Measurements from ENCODE around the gene MYBPC1.
"Not testable (repeated sequence)": the region's sequence is repeated elsewhere in the genome, so short reads cannot be mapped to it uniquely, and the experiment has no call there.

MYBPC1 gene

GRCh38 chr12:101607894-101608293 is 13.1 kb downstream of the MYBPC1 start:
- DNase-seq = no peak

GRCh38 chr12:101608301-101609133 is 13.7 kb downstream of the MYBPC1 start:
- DNase-seq = no peak

- no peak for DNase-seq
These were observed 14.4 kb downstream of the MYBPC1 start for GRCh38 chr12:101609198-101609597.

GRCh38 chr12:101612160-101612916 is 17.6 kb downstream of the MYBPC1 start:
- no peak for DNase-seq

- no peak for DNase-seq
These were observed 21.3 kb downstream of the MYBPC1 start for GRCh38 chr12:101616027-101616494.

- DNase-seq = no peak
These were observed 24.4 kb downstream of the MYBPC1 start for GRCh38 chr12:101619026-101619786.

GRCh38 chr12:101619858-101620761 is 25.3 kb downstream of the MYBPC1 start:
- no peak for DNase-seq

GRCh38 chr12:101620762-101621133 is 26.0 kb downstream of the MYBPC1 start:
- DNase-seq = no peak

- no peak for DNase-seq
These were observed 33.9 kb downstream of the MYBPC1 start for GRCh38 chr12:101628676-101629075.

- DNase-seq = no peak
These were observed 40.0 kb downstream of the MYBPC1 start for GRCh38 chr12:101634724-101635123.

GRCh38 chr12:101637936-101638335 is 43.2 kb downstream of the MYBPC1 start:
- no peak for DNase-seq

- DNase-seq = peak; percentile 9
These were observed 47.6 kb downstream of the MYBPC1 start for GRCh38 chr12:101642115-101643067.

- DNase-seq = no peak
These were observed 52.9 kb downstream of the MYBPC1 start for GRCh38 chr12:101647711-101648110.

- DNase-seq = no peak
These were observed 53.4 kb downstream of the MYBPC1 start for GRCh38 chr12:101648195-101648594.

GRCh38 chr12:101650346-101651117 is 55.8 kb downstream of the MYBPC1 start:
- DNase-seq = no peak

GRCh38 chr12:101653030-101653429 is 58.3 kb downstream of the MYBPC1 start:
- DNase-seq = no peak

- DNase-seq = no peak
These were observed 58.7 kb downstream of the MYBPC1 start for GRCh38 chr12:101653503-101653902.

- DNase-seq = no peak
These were observed 59.7 kb downstream of the MYBPC1 start for GRCh38 chr12:101654442-101654841.

GRCh38 chr12:101655393-101655792 is 60.6 kb downstream of the MYBPC1 start:
- DNase-seq = no peak

- not testable (repeated sequence) for DNase-seq
These were observed 65.9 kb downstream of the MYBPC1 start for GRCh38 chr12:101660662-101661061.

All from CD4-positive, alpha-beta T cell treated with Interleukin-6 for 4 hours (primary cell).